Measurements from ENCODE around the gene PPP1R1A. TPM values are rescaled to one million over a fixed set of nuclear protein-coding genes. Genes with fewer than 3 reads are reported as not detected.

Gene PPP1R1A
- total and polyA plus RNA-seq, 12 donors = 39.4 to 378 (median 56.5) TPM

- ATAC-seq (no peak), DNase-seq (no peak)
- H3K4me3 ChIP-seq = no peak overlapping the region
- H3K9me3 ChIP-seq = peaks cover 0 to 9% (median 0%) of the 10 kb centered on the region in 11 donors
- TF ChIP-seq CTCF (IDR thresholded peaks at IDR 0.05) = no peak
- no peaks in the 10 kb centered on the region for H3K36me3 ChIP-seq
- no peak overlapping the region for H3K27ac ChIP-seq
- no peaks in the 10 kb centered on the region for H3K4me1 ChIP-seq
- intact Hi-C loops (cut with DNase I) = no loop called here
- H3K27me3 ChIP-seq = peaks cover 0 to 72% (median 51%) of the 10 kb centered on the region in 7 donors
Observed at GRCh38 chr12:54625598-54625997, 37.1 kb upstream of the PPP1R1A start.

DNA sequence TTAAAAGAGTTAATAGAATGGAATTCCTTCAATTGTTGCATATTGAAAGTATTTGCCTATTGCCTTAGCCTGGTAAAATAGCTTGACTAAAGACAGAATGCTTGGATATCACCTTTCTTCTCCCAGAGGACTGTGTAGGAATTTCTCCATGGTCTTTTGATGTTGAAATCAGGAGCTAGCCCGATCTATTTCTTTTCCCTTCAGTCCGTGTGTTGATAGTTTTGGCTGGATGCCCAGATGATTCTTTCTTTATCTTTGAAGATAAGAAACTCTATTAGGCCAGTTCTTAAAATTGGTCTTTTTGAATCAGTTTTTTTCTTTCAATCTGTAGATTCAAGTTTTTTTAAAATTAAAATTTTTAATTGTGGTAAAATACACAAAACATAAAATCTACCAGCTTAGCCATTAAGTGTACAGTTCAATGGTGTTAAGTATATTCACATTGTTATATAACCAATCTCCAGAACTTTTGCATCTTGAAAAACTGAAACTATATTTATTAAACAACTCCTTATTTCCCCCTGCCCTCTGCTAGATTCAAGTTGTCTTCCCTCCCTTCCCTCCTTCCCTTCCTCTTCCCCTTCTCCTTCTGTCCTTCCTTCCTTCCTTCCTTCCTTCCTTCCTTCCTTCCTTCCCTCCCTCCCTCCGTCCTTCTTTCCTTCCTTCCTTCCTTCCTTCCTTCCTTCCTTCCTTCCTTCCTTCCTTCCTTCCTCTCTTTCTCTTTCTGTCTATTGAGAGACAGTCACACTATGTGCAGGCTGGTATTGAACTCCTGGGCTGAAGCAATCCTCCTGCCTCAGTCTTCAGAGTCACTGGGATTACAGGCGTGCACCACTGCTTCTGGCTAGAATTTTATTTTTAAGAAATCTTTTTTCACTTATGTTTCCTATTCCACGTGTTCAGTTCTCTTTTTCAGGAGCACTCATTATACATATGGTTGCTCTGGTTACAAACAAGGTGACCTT lies 36.1 kb upstream of the PPP1R1A start:
- peaks cover 0 to 80% (median 53%) of the 10 kb centered on the region in 7 donors for H3K27me3 ChIP-seq
- ATAC-seq (no peak), DNase-seq (no peak)
- TF ChIP-seq CTCF (IDR thresholded peaks at IDR 0.05) = no peak
- H3K4me3 ChIP-seq = no peak overlapping the region
- intact Hi-C loops (cut with DNase I) = no loop called here
- no peaks in the 10 kb centered on the region for H3K4me1 ChIP-seq
- no peak overlapping the region for H3K27ac ChIP-seq
- peaks cover 0 to 9% (median 0%) of the 10 kb centered on the region in 11 donors for H3K9me3 ChIP-seq
- H3K36me3 ChIP-seq = no peaks in the 10 kb centered on the region
- WGBS, 2 donors = 41 to 42% methylated on average over 5 of the region's 5 CpGs

- intact Hi-C loops (cut with DNase I) = no loop called here
- DNase-seq (no peak), ATAC-seq (no peak)
- Histone ChIP-seq H3K9me3 (peaks cover 0 to 5% (median 0%) of the 10 kb centered on the region in 11 donors), H3K27ac (no peak overlapping the region), H3K4me3 (no peak overlapping the region), H3K4me1 (no peaks in the 10 kb centered on the region), H3K36me3 (no peaks in the 10 kb centered on the region), H3K27me3 (peaks cover 0 to 66% (median 46%) of the 10 kb centered on the region in 7 donors)
- TF ChIP-seq CTCF (IDR thresholded peaks at IDR 0.05) = peak in 1 of 9 donors; percentile 6
Observed at GRCh38 chr12:54622463-54623183, 34.2 kb upstream of the PPP1R1A start.

GRCh38 chr12:54616933-54617680 lies 28.6 kb upstream of the PPP1R1A start:
- WGBS, 2 donors = 61 to 73% methylated on average over 6 of the region's 6 CpGs
- Histone ChIP-seq H3K27me3 (peaks cover 0 to 40% (median 32%) of the 10 kb centered on the region in 7 donors), H3K9me3 (no peaks in the 10 kb centered on the region), H3K36me3 (no peaks in the 10 kb centered on the region), H3K4me1 (no peaks in the 10 kb centered on the region), H3K4me3 (no peak overlapping the region), H3K27ac (no peak overlapping the region)
- TF ChIP-seq CTCF (IDR thresholded peaks at IDR 0.05) = no peak
- intact Hi-C loops (cut with DNase I) = no loop called here
- ATAC-seq = no peak
- no peak for DNase-seq
